Stimulated activated CD8-positive, alpha-beta memory T cell treated with anti-CD3 and anti-CD28 coated beads, Interleukin-4, amount 100 ng/mL, for 1 hour (primary cell): ENCODE results near the gene HRAS.

Experiments used
- DNase-seq, 2 donors: peaks; one replicate each; pipeline ENCODE4 v3.0.0-alpha.2; 2020; ENCODE audit warnings: low read depth in 2 of 2, low spot score in 1 of 2

HRAS gene

DNA sequence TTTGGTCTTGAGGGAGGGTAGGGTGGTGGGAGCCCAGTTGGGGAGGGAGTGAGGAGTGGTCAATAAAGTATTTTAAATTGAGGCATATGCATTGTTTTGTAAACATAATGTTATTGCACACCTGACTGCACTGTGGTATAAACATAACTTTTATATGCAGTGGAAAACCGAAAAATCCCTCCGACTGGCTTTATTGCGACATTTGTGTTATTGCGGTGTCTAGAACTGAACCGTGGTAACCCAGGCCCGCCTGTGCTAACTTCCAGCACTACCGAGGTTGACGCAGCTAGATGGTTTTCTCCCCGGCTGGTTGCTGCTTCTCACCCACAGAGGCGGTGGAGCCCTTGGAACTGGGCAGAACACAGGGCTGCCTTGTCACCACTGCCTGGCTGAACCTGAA, 20.8 kb downstream of the HRAS start:
- no peak for DNase-seq

DNA sequence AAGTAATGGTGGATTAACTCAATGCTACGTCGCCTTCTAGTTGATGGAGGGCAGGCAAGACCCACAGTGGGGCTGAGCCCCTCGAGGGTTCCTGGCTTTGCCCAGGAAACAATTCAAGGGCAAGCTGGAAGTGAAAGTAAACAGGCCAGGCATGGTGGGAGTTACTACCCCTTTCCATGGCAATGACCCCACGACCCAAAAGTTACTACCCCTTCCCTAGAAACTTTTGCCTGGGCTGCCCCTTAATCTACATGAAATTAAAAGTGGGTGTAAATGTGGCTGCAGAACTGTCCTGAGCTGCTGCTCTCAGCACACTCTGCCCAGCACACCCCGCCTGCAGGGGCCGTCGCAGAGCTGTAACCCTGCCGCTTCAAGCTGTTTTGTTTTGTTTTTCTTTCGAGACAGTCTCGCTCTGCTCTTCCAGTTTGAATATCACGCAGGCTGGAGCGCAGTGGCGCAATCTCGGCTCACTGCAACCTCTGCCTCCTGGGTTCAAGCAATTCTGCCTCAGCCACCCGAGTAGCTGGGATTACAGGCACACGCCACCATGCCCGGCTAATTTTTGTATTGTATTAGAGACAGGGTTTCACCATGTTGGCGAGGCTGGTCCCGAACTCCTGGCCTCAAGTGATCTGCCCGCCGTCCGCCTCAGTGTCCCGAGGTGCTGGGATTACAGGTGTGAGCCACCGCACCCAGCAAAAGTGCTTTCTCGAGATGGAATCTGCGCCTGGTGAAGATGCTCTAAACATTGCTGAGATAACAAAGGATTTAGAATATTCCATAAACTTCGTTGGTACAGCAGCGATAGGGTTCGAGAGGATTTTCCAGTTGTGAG, 22.4 kb downstream of the HRAS start:
- no peak for DNase-seq

DNA sequence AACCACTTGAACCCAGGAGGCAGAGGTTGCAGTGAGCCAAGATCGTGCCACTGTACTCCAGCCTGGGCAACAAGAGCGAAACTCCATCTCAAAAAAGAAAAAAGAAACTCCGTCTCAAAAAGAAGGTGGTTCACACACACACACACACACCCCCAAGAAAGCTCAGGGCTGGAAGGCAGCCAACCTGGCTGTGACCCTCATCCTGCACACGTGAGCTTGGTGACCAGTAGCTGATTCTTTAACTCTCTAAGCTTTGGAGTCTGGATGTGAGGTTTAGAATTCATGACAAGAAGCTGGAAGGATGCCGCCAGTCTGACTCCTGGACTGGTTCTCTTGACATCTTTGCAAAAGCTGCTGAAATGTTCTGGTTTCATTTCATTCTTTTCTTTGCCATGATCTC, 26.4 kb downstream of the HRAS start:
- DNase-seq, result no peak

DNA sequence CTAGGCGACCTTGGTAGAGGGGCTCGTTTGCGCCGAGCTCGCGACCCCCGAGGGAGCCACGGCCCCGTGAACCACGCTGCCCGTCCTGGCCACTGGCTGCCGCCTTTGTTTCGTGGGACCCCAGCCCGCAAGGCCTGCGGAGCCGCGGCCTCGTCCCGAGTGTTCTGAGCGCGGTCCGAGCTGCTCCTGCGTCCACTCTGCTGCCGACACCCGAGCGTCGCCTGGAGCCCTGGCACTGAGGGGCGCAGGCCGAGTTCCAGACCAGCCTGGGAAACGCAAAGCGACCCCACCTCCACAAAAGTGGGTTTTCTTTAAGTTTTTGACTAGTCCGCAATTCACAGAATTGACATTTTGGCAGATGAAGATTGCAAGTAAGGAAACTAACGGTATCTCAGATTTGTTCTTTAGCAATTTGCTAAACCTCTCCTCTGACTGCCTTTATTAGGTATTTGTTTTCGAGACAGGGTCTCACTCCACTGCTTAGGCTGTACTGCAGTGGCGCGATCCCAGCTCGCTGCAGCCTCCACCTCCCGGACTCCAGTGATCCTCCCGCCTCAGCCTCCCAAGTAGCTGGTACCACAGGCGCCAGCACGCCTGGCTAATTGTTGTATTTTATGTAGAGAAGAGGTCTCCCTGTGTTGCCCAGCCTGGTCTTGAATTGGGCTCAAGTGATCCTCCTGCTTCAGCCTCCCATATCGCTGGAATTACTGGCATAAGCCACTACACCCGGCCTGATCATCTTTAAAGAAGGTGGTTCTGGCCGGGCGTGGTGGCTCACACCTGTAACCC, 27.5 kb downstream of the HRAS start:
- DNase-seq, result no peak

DNA sequence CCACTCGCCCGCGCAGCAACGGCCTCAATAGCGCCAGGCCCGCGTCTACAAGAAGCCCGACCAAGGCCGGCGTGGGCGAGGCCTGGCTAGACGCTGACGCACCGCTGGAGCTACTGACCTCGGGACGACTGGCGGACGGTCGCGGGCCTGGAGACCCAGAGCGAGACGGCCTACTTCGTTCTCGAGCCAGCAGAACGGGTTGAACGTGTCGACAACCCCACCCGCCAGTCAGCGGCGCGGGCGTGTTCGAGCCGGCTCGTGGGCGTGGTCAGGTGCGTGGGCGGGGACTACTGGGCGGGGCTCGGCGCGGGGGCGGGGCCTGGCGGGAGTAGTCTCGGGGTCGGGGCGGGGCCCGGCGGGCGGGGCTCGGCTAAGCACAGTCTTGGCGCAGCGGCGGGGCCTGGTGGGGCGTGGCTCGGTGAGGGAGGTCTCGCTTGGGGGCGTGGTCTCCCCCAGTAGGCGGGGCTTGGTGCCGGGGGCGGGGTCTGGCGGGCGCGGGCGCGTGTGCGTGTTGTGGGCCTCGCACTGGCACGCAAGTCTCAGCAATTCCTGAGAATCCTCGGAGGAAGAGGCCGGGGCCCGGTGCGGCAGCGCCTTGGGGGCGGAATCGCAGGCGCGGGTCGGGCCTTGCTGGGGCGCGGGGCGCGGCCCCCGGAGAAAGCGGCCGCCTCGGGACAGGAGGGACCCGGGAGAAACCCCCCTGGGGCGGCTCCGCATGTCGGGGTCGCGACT, 28.2 kb downstream of the HRAS start, which contains the start of gene RNH1:
Gene RNH1 (minus strand): TSS at position 248 of the 732 bp plus-strand sequence. CDS start 5,080 bp downstream, outside the sequence.
- DNase-seq, result peak; percentile 99

DNA sequence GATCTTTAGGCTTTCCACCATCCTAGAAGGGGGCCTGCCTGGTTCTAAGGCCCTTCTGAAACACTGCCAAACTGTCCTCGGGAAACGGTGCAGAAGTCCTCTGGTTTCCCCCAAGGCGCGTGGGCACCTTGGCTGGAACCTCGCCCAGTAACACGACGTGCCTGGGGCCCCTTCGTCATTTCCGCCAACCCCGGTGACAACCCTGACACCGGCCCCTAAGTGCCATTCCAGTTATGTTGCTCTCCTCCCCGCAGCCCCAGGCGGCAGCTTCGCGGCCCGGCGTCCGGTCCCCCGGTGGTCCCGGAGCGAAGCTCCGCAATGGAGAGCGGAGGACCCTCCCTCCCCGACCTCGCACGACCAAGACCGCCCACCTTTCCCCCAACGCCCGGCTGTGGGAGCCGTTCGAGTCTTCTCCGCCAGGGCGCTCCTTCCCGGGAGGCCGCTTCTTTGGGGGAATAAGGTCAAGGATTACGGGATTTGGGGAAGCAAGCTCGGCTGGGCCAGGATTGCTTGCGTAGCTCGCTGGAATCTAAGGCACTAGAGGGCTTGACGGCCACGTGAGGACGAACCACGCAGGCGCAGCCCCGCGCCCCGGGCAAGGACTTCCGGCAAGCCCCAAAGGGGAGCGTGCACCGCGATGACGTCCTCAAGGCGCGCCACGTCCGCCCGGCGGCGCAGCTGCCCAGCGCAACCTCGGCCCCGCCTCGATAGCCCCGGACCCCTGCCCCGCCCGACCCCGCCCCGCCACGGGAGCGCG, 29.0 kb downstream of the HRAS start:
- peak; percentile 92 to 94 for DNase-seq

DNA sequence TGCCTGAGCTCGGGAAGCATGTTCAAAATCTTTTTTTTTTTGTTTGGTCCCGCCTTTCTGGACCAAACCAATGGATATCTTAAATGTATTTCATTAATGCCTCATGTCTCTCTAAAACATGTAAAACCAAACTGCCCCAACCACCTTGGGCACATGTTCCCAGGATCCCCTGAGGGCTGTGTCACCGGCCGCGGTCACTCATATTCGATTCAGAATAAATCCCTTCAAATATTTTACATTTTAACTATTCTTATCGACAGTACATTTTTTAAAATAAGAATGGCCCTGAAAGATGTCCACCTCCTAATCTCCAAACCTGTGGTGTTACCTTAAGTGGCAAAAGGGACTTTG, 30.4 kb downstream of the HRAS start:
- no peak for DNase-seq

DNA sequence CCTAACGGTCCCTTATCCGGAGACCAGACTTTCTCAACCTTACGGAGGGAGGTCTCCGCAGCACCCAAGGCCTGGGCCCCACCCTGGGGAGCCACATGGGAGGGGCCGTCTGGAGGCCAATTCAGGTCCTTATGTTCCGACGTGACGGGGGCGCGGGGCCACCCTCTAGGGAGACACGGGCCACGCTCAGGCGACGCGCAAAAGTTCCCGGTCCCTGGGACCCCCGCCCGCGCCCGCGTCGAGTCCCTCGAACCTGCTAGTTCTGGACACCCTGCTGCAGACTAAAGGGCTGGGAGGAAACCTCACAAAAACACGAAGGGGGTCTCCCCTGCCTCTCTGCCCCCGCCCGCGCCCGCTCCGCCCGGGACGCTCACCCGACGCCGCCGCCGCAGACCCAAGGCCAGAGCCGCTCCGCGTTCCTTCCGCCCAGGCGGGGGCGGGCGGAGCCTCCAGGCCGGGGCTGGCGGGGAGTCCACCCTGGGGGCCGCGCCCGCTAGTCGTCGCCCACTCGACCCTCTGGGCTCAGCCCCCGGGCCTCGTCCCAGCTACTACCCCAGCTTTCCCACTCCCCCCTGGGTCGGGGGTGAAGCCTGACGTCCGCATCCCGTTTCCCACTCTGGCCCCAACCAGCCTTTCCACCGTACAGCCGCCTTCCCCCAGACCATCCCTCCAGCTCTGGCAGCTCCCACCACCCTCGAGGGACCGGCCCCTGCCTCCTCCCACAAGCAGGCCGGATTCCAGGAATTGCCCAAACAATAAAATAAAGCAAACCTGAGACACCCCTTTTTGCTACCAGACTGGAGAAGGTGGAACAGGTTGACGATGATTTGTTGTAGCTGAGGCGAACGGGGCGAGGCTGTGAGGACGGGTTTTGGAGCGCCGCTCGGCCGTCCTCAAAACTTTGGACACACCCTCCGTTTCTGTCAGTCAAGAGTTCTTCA, 31.1 kb downstream of the HRAS start:
- no peak for DNase-seq

DNA sequence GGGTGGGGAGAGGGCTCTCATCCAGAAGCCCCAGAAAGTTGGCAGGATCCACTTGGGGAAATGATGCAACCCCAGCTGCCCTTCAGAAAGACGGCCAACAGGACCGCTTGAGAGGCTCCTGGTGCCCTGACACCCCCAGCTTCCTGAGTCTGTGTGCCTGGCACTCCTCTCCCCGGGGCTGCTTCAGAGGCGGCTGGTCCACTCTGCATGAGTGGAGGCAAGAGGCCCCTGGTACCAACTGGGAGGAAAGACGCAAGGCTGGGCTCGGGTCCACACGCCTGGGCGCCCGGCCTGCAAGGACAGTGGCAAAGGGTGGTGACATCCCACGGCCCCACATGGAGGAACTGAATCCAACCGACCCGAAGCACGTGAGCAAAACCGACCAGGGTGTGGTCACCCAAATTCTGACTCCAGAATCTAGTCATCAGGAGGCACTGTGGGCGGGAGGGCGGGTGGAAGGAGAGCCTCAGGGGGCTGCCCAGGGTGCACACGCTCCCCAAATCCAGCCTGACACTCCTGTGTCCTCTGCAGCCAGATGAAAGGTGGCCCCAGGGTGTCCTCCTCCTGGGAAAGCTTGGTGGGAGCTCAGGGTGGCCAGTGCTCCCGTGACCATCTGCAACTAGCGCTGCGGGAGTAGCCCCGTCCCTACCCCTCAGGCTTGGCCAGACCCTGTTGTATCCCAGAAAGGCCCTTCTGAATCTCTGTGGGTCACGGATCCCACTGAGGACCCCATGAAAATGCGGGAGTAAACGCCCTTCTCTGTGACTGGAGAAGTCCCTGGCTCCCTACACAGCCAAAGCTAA, 32.0 kb downstream of the HRAS start:
- no peak for DNase-seq

DNA sequence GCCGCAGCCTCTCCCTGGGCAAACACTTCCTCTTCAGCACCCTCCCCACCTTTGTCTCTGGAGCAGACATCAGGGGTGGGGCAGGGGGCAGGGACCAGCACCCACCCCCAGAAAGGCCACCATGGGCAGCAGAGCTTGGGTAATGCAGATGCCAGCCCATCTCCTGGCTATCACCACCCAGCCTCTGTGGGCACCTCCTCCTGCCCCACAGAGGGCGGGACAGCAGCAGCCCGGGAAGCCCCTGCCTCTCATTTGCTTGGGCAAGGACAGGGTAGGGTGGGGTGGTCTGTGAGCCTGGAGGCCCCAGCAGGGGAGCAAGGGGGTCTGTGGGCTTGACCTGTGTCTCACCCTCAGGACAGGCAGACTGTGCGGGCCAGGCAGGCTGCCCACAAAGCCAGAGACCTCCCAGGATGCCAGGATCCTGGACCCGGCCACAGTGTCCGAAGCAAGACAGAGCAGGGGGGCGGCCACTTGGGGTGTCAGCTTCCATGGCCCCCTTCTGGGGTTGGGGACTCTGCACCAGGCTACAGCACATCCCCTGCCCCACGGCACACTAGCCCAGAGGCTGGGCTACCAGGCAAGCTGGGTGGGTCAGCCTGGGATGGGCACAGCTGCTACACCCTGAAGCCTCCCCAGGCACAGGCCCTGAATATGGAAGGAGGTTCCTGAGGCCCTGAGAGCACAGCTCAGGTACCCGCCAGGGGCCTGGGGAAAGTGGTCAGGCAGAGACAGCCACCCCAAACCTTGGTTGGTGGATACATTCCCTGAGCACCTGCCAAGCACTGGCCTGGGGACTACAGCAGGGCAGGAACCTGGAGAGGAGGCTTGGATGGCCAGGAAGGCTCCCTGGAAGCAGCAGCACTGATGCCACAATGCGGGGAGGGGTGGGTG, 32.8 kb downstream of the HRAS start:
- no peak for DNase-seq

DNA sequence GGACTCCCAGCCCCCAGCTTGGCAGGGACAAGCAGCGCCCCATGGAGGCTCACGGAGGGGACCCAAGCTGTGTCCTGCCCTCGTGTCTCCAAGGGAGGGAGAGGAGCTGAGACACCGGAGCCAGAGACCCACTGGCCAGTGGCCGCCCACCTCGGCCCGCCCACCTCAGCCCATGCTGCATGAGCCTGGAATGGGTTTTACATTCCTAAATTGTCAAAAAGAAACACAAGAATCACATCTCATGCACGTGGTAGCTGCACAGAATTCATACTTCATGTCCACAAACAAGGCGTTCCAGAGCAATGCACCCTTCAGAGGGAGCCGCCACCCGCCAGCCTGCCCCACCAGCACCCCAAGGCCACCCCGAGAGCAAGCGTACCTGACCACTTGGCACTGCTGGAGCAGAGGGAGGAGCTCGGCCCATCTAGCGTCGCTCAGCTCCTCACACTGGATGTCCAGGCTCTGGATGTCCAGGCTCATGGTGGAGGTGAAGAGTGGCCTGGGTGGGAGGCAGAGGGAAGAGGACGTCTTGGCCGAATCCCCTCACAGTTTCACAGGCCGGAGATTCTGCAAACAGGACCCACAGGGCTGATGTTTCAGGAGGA, 33.6 kb downstream of the HRAS start:
- DNase-seq, result no peak

DNA sequence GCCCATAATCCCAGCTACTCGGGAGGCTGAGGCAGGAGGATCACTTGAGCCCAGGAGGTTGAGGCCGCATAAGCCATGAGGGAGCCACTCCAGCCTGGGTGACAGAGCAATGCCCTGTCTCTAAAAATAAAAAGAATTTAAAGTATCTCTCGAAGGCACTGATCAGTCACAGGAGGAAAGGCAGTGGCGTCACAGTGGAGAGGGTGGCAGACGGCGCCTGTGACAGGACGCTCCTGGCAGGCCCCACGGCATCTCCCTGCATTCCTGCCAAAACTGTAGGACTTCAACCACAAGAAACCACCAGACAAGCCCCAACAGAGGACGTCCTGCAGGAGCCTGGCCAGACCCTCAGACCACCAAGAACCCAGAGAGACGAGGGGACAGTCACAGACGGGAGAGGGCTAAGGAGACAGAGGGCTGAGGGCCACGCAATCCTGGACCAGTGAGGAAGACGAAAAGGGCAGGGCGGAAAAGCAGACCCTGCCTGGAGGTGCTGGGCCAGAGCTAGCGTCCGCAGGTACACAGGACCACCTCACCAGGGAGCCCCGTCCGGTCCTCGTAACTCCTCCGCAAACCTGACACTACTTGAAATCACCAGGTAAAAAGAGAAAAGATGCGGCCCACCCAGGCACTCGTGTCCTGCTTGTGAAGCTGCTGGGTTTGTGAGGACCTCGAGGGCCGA, 34.2 kb downstream of the HRAS start:
- no peak for DNase-seq

DNA sequence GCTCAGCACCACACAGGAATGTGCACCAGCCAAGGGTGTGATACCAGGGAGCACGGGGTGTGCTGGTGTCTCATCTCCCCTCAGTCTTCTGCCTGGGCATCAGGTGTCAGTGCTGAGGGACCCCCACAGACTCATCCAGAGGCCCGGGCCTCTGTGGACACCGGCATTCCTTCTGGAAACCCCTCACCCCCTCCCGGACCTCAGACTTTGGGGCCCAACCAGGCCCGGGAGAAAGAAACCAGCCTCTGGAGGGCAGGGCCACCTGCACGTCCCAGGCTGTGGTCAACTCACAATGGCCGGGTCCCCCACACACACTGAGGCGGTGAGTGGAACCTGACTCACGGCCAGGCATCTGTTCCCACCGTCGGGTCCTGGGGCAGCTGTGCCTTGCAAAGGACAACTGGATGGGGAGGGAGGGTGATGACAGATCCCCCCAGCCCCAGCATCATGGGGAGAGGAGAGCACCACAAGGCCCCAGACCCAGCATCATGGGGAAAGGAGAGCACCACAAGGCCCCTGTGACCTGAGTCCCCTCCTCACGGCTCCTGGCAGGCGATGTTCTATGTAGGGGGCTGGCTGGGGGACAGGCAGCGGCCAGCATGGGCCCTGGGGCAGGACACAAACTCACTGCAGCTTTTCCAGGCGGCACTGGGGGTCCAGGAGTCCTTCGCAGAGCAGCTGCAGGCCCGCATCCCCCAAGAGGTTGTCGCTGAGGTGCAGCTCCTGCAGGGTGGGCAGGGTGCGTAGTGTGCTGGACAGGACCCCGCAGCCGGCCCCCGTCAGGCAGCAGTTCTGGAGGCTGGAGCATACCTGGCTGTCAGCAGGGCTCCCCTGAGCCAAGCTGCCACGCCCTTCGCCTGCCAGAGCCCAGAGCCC, 35.9 kb downstream of the HRAS start:
- no peak for DNase-seq

DNA sequence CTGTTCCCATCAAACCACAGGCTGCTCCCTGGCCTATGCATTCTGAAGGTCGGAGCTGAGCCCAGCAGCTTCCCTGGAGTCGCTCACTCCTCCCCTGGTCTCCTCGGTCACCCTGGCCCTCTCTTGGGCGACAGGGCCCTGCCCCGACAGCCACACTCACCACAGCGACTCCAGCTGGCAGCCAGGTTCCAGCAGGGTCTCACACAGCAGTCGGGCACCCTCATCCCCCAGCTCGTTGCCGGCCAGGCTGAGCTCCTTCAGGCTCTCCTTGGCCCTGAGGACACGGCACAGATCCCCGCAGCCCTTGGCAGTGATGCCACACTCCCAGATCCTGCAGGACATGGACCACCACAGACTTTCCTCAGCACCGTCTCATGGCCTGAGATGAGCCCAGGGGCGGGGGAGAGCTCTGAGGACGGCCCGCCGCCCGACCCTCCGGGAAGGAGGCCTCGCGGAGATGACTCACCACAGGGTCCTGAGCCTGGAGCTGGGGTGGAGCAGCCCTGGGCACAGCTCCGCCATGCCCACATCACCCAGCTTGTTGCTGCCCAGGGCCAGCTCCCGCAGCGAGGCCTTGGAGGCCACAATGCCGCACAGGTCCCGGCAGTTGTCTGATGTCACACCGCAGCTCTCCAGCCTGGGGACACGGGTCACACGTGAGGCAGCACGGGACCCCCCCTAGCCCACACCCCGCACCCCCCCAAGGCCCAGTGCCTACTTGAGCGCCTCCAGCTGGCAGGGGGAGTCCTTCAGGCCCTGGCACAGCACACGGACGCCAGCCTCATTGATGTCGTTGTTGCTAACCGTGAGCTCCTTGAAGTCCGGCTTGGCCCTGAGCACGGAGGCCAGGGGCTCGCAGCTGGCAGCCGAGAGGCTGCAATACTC, 36.8 kb downstream of the HRAS start:
- no peak for DNase-seq
